Suprapubic skin (tissue), 4 donors: ENCODE measurements around the gene CD14. TPM values are rescaled to one million over a fixed set of nuclear protein-coding genes. Genes with fewer than 3 reads are reported as not detected.

Source experiments
- DNase-seq, 2 donors: peaks; one replicate each; pipeline ENCODE4 v3.0.0-alpha.2; 2019; ENCODE audit warnings: low spot score in 2 of 2
- H3K27ac ChIP-seq: fragments of 200-600 bp; sonication (generic); one replicate; pipeline ENCODE4 v1.5.1; 2019
- H3K27me3 ChIP-seq: fragments of 200-600 bp; sonication (generic); one replicate; pipeline ENCODE4 v1.5.1; 2019
- H3K36me3 ChIP-seq: fragments of 200-600 bp; sonication (generic); one replicate; pipeline ENCODE4 v1.5.1; 2019
- H3K4me1 ChIP-seq: fragments of 200-600 bp; sonication (generic); one replicate; pipeline ENCODE4 v1.5.1; 2019
- H3K4me3 ChIP-seq: fragments of 200-600 bp; sonication (generic); one replicate; pipeline ENCODE4 v1.5.1; 2019; ENCODE audit warnings: mild to moderate bottlenecking
- H3K9me3 ChIP-seq: fragments of 200-600 bp; sonication (generic); one replicate; pipeline ENCODE4 v1.5.1; 2019
- EP300 ChIP-seq: sonication (generic); formaldehyde crosslinking; IDR thresholded peaks from one replicate; pipeline ENCODE4 v1.6.1; 2017; ENCODE audit warnings: antibody characterized with exemption
- POLR2A ChIP-seq, 2 donors: fragments of 450-650 bp; IDR thresholded peaks; one replicate each; pipeline ENCODE4 v1.6.1; 2017; ENCODE audit warnings: antibody characterized with exemption in 2 of 2, mild to moderate bottlenecking in 2 of 2, moderate library complexity in 2 of 2
- POLR2AphosphoS5 ChIP-seq, 3 donors: sonication (generic); formaldehyde crosslinking; IDR thresholded peaks; one replicate each; pipeline ENCODE4 v1.6.1; 2017; ENCODE audit warnings: antibody characterized with exemption in 3 of 3
- WGBS: methylation state at CpG from one replicate; pipeline ENCODE4 v1.1.5; 2018; 5-methylcytosine and 5-hydroxymethylcytosine counted together
- total RNA-seq, 4 donors: library from RNA; depleted of rRNA; stranded (reverse); fragments of >200 nt; gene quantifications; one replicate each; pipeline ENCODE4 v1.1.0, GENCODE V29; 2016
- TF ChIP-seq, protein P1 (sequence below), 2 donors: fragments of 200-600 bp in 1 of 2; fragments of 450-650 bp in 1 of 2; sonication (generic) in 1 of 2; IDR thresholded peaks; one replicate each; pipeline ENCODE4 v1.5.1; 2016 to 2019; ENCODE audit warnings: antibody characterized with exemption in 2 of 2, mild to moderate bottlenecking in 1 of 2, moderate library complexity in 1 of 2

The CD14 gene
- total RNA-seq, 4 donors from 2014 or later = 6.7 to 12.6 (median 9.9) TPM

DNA sequence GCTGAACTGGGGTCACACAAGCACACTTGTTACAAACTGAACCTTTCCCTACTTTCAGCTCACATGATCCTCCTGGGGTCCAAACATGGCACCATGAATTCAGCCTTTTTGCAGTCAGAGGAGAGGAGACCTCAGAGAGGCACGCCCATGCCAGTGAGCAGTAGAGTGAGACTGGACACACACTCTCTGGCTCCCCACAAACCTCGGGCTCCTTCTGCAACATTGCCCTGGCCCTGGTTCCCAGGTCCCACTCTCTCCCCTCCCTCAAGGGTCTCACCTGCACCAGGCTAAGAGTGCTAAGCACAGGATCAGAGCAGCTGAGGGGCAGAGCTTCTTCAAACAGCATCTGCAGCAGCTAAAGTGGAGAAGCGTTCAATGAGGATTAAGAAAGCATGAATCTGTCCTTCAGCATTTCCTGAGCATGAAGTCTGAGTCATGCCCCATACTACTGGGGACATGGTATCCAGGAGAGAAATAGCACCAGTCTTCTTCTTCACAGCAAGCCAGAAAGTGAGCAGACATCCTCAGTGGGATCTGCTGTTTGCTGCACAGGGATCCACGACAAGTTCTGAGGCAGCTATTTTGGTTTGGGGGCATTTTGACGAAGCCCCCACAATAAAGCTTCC is 41.1 kb downstream of the CD14 start:
- Histone ChIP-seq H3K27ac (no peak overlapping the region), H3K4me3 (no peak overlapping the region), H3K4me1 (peaks cover 26% of the 10 kb centered on the region), H3K9me3 (no peaks in the 10 kb centered on the region), H3K27me3 (no peaks in the 10 kb centered on the region), H3K36me3 (no peaks in the 10 kb centered on the region)
- no peak for TF ChIP-seq EP300
- WGBS = 74% methylated on average over 5 of the region's 5 CpGs
- no peak for DNase-seq

DNA sequence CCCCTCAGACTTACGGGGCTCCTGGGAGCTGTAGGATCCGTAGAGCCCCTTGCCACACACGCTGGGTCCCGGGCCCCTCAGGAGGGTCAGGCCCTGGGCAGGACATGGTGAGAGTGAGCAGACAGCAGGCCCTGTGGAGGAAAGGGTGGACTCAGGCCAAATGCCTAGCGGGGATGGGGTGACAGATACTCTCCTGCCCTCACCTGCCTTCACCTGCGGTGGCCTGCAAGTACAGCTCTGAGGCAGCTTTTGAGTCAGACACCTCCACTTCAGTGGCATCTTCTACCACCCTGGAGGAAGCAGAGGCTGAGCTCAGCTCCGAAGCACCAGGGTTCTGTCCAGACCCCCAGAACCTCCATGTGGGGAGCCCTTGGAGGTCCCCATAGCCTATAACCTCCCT is 42.1 kb downstream of the CD14 start:
- H3K27ac ChIP-seq = no peak overlapping the region
- 81% methylated on average over 5 of the region's 7 CpGs for WGBS
- no peak for DNase-seq
- no peak overlapping the region for H3K4me3 ChIP-seq
- H3K4me1 ChIP-seq = peaks cover 17% of the 10 kb centered on the region
- TF ChIP-seq POLR2A (IDR thresholded peaks at IDR 0.05) = no peak
- H3K27me3 ChIP-seq = no peaks in the 10 kb centered on the region
- no peaks in the 10 kb centered on the region for H3K36me3 ChIP-seq
- H3K9me3 ChIP-seq = no peaks in the 10 kb centered on the region

DNA sequence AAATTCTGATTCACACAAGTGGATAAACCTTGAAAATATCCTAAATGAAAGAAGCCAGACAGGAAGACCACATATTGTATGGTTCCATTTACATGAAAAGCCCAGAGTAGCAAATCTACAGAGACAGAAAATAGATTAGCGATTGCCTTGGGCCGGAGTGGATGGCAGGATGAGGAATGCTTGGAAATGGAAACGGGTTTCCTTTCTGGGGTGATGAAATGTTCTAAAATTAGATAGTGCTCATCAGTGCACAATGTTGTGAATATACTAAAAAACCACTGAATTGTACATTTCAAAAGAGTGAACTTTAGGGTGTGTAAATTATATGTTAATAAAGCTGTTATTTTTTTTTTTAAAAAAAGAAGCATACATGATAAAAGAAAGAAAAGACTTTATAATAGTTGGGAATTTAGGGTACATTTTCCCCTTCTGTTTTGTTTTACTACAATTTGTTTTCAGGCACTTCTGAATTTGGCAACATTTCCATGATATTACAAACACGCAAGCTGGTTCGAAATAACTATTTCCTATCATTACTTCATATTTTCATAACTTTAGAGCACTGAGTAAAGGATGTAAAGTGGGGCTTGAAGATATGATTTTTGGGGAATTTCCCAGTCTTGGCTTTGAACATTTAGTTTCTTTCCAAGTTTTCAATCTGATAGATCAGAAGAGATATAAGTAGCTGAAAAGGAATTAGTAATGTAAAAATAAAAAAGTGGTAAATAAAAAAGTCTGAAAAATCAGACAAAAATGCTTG is 44.5 kb downstream of the CD14 start:
- TF ChIP-seq EP300 (no peak), POLR2A (IDR thresholded peaks at IDR 0.05) (no peak), POLR2AphosphoS5 (IDR thresholded peaks at IDR 0.05) (no peak)
- TF ChIP-seq, protein P1, sequence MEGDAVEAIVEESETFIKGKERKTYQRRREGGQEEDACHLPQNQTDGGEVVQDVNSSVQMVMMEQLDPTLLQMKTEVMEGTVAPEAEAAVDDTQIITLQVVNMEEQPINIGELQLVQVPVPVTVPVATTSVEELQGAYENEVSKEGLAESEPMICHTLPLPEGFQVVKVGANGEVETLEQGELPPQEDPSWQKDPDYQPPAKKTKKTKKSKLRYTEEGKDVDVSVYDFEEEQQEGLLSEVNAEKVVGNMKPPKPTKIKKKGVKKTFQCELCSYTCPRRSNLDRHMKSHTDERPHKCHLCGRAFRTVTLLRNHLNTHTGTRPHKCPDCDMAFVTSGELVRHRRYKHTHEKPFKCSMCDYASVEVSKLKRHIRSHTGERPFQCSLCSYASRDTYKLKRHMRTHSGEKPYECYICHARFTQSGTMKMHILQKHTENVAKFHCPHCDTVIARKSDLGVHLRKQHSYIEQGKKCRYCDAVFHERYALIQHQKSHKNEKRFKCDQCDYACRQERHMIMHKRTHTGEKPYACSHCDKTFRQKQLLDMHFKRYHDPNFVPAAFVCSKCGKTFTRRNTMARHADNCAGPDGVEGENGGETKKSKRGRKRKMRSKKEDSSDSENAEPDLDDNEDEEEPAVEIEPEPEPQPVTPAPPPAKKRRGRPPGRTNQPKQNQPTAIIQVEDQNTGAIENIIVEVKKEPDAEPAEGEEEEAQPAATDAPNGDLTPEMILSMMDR (IDR thresholded peaks at IDR 0.05) = no peak
- H3K36me3 ChIP-seq = no peaks in the 10 kb centered on the region
- WGBS = 16% methylated on average over 5 of the region's 5 CpGs
- no peaks in the 10 kb centered on the region for H3K27me3 ChIP-seq
- DNase-seq = no peak
- H3K9me3 ChIP-seq = no peaks in the 10 kb centered on the region
- H3K4me1 ChIP-seq = peaks cover 16% of the 10 kb centered on the region
- peak overlapping the region; percentile 56 for H3K27ac ChIP-seq
- no peak overlapping the region for H3K4me3 ChIP-seq

DNA sequence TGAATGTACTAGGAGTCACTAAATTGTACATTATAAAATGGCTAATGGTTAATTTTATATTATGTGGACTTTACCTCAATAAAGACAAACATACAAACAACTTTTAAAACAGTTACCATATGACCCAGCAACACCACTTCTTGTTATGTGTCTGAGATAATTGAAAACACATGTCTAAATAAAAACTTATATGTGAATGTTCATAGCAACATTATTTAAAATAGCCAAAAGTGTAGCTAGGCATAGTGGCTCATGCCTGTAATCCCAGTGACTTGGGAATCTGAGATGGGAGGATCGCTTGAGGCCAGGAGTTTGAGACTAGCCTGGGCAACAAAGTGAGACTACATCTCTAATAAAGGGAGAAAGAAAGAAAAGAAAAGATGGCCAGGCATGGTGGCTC is 45.5 kb downstream of the CD14 start:
- H3K27me3 ChIP-seq = no peaks in the 10 kb centered on the region
- H3K36me3 ChIP-seq = no peaks in the 10 kb centered on the region
- no peak for DNase-seq
- no peak overlapping the region for H3K4me3 ChIP-seq
- no peak overlapping the region for H3K27ac ChIP-seq
- H3K9me3 ChIP-seq = peaks cover 3% of the 10 kb centered on the region
- H3K4me1 ChIP-seq = peaks cover 16% of the 10 kb centered on the region
- TF ChIP-seq POLR2AphosphoS5 (IDR thresholded peaks at IDR 0.05) (no peak), POLR2A (IDR thresholded peaks at IDR 0.05) (no peak), EP300 (no peak)
- TF ChIP-seq, protein P1 (IDR thresholded peaks at IDR 0.05) = no peak
- 100% methylated on average over 1 of the region's 1 CpG for WGBS

Other genes starting within 250 kb of the CD14 start
- gene ANKHD1, start 231.3 kb downstream of the CD14 start, total RNA-seq = 100 to 1,000 TPM; 148 to 362 (median 168) TPM
- 10 to 100 TPM; 19.2 to 46.1 (median 30.3) TPM for gene EIF4EBP3, start 85.5 kb downstream of the CD14 start, total RNA-seq
- gene SRA1, start 75.7 kb downstream of the CD14 start, total RNA-seq = 10 to 100 TPM; 15.8 to 27.7 (median 17.6) TPM
- gene APBB3, start 68.6 kb downstream of the CD14 start, total RNA-seq = 10 to 100 TPM; 14.5 to 57.9 (median 27.3) TPM
- gene SLC35A4, start 68.3 kb downstream of the CD14 start, total RNA-seq = 10 to 100 TPM; 30.7 to 85.0 (median 63.1) TPM
- gene TMCO6, start 6.3 kb upstream of the CD14 start, total RNA-seq = 10 to 100 TPM; 22.3 to 61.6 (median 38.8) TPM
- 10 to 100 TPM; 47.2 to 62.8 (median 57.4) TPM for gene NDUFA2, start 14.5 kb upstream of the CD14 start, total RNA-seq
- 100 to 1,000 TPM in 2 of 4 donors, 10 to 100 TPM in 2; 73.2 to 149 (median 92.0) TPM for gene IK, start 14.7 kb upstream of the CD14 start, total RNA-seq
- gene WDR55, start 31.7 kb upstream of the CD14 start, total RNA-seq = 10 to 100 TPM; 15.7 to 41.5 (median 22.8) TPM
- 1 to 10 TPM in 3 of 4 donors, under 1 TPM in 1; 0.98 to 3.5 (median 2.6) TPM for gene DND1, start 40.4 kb upstream of the CD14 start, total RNA-seq
- 10 to 100 TPM; 73.3 to 87.0 (median 79.2) TPM for gene HARS1, start 58.2 kb upstream of the CD14 start, total RNA-seq
- 10 to 100 TPM; 21.0 to 57.0 (median 35.1) TPM for gene HARS2, start 58.3 kb upstream of the CD14 start, total RNA-seq
- 10 to 100 TPM; 18.2 to 36.3 (median 28.0) TPM for gene ZMAT2, start 67.3 kb upstream of the CD14 start, total RNA-seq
- gene PCDHA1, start 153.0 kb upstream of the CD14 start, total RNA-seq = not detected
- gene PCDHA2, start 161.7 kb upstream of the CD14 start, total RNA-seq = not detected
- under 1 TPM; 0.23 to 0.89 (median 0.40) TPM for gene PCDHA3, start 167.9 kb upstream of the CD14 start, total RNA-seq
- under 1 TPM; 0.21 to 0.62 (median 0.54) TPM for gene PCDHA4, start 173.9 kb upstream of the CD14 start, total RNA-seq
- under 1 TPM in 3 of 4 donors, not detected in 1; 0.15 to 0.42 (median 0.16) TPM for gene PCDHA5, start 188.4 kb upstream of the CD14 start, total RNA-seq
- under 1 TPM in 3 of 4 donors, not detected in 1; 0.55 to 0.89 (median 0.56) TPM for gene PCDHA6, start 194.8 kb upstream of the CD14 start, total RNA-seq
- under 1 TPM in 2 of 4 donors, not detected in 2; 0.38 to 0.52 TPM for gene PCDHA7, start 201.1 kb upstream of the CD14 start, total RNA-seq
- gene PCDHA8, start 208.0 kb upstream of the CD14 start, total RNA-seq = under 1 TPM in 3 of 4 donors, not detected in 1; 0.16 to 0.40 (median 0.17) TPM
- under 1 TPM; 0.08 to 0.34 (median 0.26) TPM for gene PCDHA9, start 215.2 kb upstream of the CD14 start, total RNA-seq
- 1 to 10 TPM in 1 of 4 donors, under 1 TPM in 3; 0.42 to 1.0 (median 0.57) TPM for gene PCDHA10, start 222.7 kb upstream of the CD14 start, total RNA-seq
- under 1 TPM in 2 of 4 donors, not detected in 2; 0.26 to 0.93 TPM for gene PCDHA11, start 235.8 kb upstream of the CD14 start, total RNA-seq
- under 1 TPM in 3 of 4 donors, not detected in 1; 0.36 to 0.85 (median 0.48) TPM for gene PCDHA12, start 242.1 kb upstream of the CD14 start, total RNA-seq
- under 1 TPM in 2 of 4 donors, not detected in 2; 0.38 to 0.47 TPM for gene PCDHA13, start 248.9 kb upstream of the CD14 start, total RNA-seq